Right atrium auricular region (tissue), 2 donors: ENCODE measurements around the gene NF1. TPM values are rescaled to one million over a fixed set of nuclear protein-coding genes. Genes with fewer than 3 reads are reported as not detected.
"Not testable (repeated sequence)": the region's sequence is repeated elsewhere in the genome, so short reads cannot be mapped to it uniquely, and the experiment has no call there.

Experiments used
- DNase-seq: peaks from one replicate; pipeline ENCODE4 v3.0.0-alpha.2; 2019; ENCODE audit warnings: low spot score
- H3K27ac ChIP-seq, 2 donors: fragments of 200-600 bp; sonication (generic); 1 replicate in 1 of 2; 2 replicates in 1 of 2; pipeline ENCODE4 v1.5.1; 2016 to 2019
- H3K27me3 ChIP-seq, 2 donors: fragments of 200-600 bp; sonication (generic); one replicate each; pipeline versions ENCODE4 v1.5.1 to v1.6.0; 2017 to 2019
- H3K36me3 ChIP-seq: fragments of 200-600 bp; sonication (generic); one replicate; pipeline ENCODE4 v1.5.1; 2016
- H3K4me1 ChIP-seq, 2 donors: fragments of 200-600 bp; sonication (generic); one replicate each; pipeline versions ENCODE4 v1.5.1 to v1.6.0; 2017 to 2019
- H3K4me3 ChIP-seq, 2 donors: fragments of 200-600 bp; sonication (generic); 1 replicate in 1 of 2; 2 replicates in 1 of 2; pipeline ENCODE4 v1.5.1; 2017 to 2019; ENCODE audit warnings: mild to moderate bottlenecking in 1 of 2, moderate library complexity in 1 of 2
- H3K9me3 ChIP-seq, 2 donors: fragments of 200-600 bp; sonication (generic); one replicate each; pipeline ENCODE4 v1.5.1; 2019
- total RNA-seq, 2 donors: library from RNA; depleted of rRNA; stranded (reverse); fragments of >200 nt; gene quantifications; one replicate each; pipeline ENCODE4 v1.1.0, GENCODE V29; 2016
- TF ChIP-seq, protein P1 (sequence below), 2 donors: fragments of 200-600 bp; sonication (generic); IDR thresholded peaks; one replicate each; pipeline ENCODE4 v1.5.1; 2019; ENCODE audit warnings: antibody characterized with exemption in 2 of 2

NF1 gene
- total RNA-seq, 2 donors from 2014 or later, result 47.5 to 51.4 TPM

DNA sequence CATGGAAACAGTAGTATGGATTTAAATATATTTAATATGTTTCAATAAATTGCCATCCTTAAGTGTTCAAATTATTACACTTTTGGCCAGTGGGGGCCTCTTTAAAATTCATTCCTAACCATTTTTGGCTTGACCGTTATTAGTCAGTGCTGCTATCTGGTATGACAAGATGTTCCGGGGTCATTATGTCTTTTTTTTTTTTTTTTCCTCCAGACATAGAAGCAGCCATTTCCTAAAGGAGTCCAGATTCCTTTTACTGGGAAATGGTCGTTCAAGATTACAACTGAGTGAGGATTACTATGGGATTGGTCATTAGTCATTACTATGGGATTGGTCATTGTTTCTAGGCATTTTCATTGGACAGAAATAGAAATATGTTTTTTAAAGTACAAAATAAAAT, 53.4 kb downstream of the NF1 start:
- no peak overlapping the region for H3K4me3 ChIP-seq
- DNase-seq, result no peak
- no peaks in the 10 kb centered on the region for H3K27me3 ChIP-seq
- TF ChIP-seq, protein P1, sequence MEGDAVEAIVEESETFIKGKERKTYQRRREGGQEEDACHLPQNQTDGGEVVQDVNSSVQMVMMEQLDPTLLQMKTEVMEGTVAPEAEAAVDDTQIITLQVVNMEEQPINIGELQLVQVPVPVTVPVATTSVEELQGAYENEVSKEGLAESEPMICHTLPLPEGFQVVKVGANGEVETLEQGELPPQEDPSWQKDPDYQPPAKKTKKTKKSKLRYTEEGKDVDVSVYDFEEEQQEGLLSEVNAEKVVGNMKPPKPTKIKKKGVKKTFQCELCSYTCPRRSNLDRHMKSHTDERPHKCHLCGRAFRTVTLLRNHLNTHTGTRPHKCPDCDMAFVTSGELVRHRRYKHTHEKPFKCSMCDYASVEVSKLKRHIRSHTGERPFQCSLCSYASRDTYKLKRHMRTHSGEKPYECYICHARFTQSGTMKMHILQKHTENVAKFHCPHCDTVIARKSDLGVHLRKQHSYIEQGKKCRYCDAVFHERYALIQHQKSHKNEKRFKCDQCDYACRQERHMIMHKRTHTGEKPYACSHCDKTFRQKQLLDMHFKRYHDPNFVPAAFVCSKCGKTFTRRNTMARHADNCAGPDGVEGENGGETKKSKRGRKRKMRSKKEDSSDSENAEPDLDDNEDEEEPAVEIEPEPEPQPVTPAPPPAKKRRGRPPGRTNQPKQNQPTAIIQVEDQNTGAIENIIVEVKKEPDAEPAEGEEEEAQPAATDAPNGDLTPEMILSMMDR (IDR thresholded peaks at IDR 0.05), result no peak
- H3K36me3 ChIP-seq, result no peaks in the 10 kb centered on the region
- H3K9me3 ChIP-seq, result peaks cover 0 to 7% of the 10 kb centered on the region in 2 donors
- no peak overlapping the region for H3K27ac ChIP-seq
- H3K4me1 ChIP-seq, result peaks cover 0 to 4% of the 10 kb centered on the region in 2 donors

DNA sequence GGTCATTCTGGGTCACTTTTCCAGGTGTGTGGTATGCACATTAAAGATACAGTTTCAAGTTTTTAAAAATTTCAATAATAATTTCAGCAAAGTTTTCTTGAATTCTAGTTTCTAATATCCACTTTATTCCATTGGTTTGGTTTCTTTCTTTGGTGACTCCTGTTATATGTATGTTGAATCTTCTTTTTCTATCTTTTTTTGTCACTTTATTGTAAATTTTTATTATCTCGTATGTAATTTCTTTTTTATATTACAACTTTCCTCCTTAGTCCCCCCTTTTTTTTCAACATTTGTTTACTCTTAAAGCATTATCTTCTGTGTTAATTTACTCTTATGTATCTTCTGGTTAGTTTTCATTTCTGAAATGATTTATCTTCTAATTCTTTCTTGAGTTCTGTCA, 57.5 kb downstream of the NF1 start:
- no peaks in the 10 kb centered on the region for H3K4me1 ChIP-seq
- H3K4me3 ChIP-seq, result no peak overlapping the region
- TF ChIP-seq, protein P1 (IDR thresholded peaks at IDR 0.05), result no peak
- H3K9me3 ChIP-seq, result peaks cover 0 to 7% of the 10 kb centered on the region in 2 donors
- no peaks in the 10 kb centered on the region for H3K27me3 ChIP-seq
- no peak overlapping the region for H3K27ac ChIP-seq
- DNase-seq, result no peak
- peaks cover 13% of the 10 kb centered on the region for H3K36me3 ChIP-seq

DNA sequence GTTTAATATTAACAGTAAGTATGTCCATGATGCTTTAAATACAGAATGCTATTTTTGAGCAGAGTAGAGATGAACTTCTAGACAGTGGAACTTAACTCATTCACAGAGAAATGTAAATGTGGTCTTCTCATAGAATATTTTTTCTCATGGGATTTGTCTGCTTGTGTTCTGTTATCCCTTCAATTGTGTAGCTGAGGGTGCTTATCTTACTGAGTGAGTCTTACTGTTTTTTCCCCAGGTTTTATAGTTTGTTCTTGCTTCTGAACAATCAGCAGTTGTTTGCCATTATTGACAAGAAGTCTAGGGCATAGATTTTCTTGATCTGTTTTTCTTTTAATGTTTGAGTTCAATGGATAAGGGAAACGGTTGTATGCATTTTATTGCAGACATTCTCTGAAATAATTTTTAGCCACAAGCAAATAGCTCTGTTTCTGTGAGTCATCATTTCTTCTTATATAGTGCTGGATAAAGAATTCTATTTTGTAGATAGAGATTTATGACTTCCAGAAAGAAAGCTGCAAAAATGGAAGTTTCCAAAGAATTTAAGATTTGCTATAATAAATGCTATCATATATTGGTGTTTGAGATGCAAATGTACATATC, 60.5 kb downstream of the NF1 start:
- H3K4me1 ChIP-seq, result no peaks in the 10 kb centered on the region
- TF ChIP-seq, protein P1 (IDR thresholded peaks at IDR 0.05), result no peak
- no peak for DNase-seq
- H3K27ac ChIP-seq, result no peak overlapping the region
- no peak overlapping the region for H3K4me3 ChIP-seq
- H3K27me3 ChIP-seq, result no peaks in the 10 kb centered on the region
- H3K9me3 ChIP-seq, result peaks cover 0 to 7% of the 10 kb centered on the region in 2 donors
- H3K36me3 ChIP-seq, result peaks cover 13% of the 10 kb centered on the region

DNA sequence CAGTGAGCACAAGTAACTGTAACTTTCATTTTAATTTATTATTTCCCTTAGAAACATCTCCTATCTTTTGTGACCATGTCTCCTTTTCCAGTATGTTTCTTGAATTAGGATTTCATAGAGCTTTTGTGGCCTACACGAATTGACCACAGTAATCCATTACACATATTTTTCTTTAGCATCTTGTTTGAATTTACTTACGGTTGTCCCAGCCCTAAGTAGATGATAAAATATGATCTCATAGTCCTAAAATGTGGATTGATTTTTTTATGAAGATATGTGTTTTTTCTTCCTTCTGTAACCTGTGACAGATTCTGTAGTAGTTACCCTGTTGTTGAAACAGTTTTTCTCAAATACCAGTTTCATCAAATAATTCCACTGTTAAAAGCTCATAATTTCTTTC, 61.5 kb downstream of the NF1 start:
- no peaks in the 10 kb centered on the region for H3K4me1 ChIP-seq
- H3K9me3 ChIP-seq, result peaks cover 0 to 7% of the 10 kb centered on the region in 2 donors
- no peaks in the 10 kb centered on the region for H3K27me3 ChIP-seq
- no peak overlapping the region for H3K27ac ChIP-seq
- H3K4me3 ChIP-seq, result no peak overlapping the region
- DNase-seq, result no peak
- TF ChIP-seq, protein P1 (IDR thresholded peaks at IDR 0.05), result no peak
- peaks cover 13% of the 10 kb centered on the region for H3K36me3 ChIP-seq

DNA sequence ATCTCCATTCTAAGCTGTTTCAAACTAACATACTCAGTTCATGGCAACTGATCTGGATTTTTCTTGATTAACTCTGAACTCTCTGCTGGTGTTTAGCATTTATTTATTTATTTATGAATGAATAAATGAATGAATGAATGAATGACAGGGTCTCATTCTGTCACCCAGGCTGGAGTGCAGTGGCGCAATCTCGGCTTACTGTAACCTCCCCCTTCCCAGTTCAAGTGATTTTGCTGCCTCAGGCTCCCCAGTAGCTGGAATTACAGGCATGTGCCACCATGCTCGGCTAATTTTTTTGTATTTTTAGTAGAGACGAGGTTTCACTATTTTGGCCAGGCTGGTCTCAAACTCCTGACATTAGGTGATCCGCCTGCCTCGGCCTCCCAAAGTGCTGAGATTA, 62.1 kb downstream of the NF1 start:
- not testable (repeated sequence) for H3K4me3 ChIP-seq, H3K27ac ChIP-seq, H3K4me1 ChIP-seq, DNase-seq, H3K27me3 ChIP-seq, H3K9me3 ChIP-seq
- peaks cover 13% of the 10 kb centered on the region for H3K36me3 ChIP-seq

DNA sequence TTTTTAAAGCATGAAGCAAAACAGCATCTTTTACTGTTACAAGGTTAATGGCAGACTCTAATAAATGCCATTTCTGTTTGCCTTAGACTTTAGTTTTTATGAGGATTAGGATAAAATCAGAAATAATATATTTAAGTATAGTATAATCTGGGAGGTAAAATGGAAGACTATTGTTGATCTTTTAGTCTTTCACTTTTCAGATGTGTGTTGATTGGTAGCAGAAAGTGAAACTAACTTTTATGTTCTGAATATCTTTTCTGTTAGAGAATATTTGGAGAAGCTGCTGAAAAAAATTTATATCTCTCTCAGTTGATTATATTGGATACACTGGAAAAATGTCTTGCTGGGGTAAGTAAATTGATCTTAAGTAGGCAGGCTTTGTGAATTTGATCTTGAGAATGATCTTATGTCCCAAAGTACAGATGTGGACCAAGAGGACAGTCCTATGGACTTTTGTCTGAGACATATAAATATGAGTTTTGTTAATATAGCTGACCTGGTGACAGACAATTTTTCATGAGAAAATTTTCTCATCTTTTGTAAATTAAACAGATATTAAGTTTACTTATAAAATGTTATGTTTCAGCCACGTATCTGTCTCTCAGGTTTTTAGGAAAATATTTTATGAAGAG, 64.1 kb downstream of the NF1 start:
- no peak overlapping the region for H3K27ac ChIP-seq
- no peak overlapping the region for H3K4me3 ChIP-seq
- no peaks in the 10 kb centered on the region for H3K4me1 ChIP-seq
- DNase-seq, result no peak
- no peaks in the 10 kb centered on the region for H3K27me3 ChIP-seq
- no peaks in the 10 kb centered on the region for H3K9me3 ChIP-seq
- TF ChIP-seq, protein P1 (IDR thresholded peaks at IDR 0.05), result no peak
- peaks cover 17% of the 10 kb centered on the region for H3K36me3 ChIP-seq
